Measurements from ENCODE around the gene NMT2.
"Not testable (repeated sequence)": the region's sequence is repeated elsewhere in the genome, so short reads cannot be mapped to it uniquely, and the experiment has no call there.

Gene NMT2

GRCh38 chr10:15168291-15168785, at the start of gene NMT2:
NMT2 (minus strand) TSS chr10:15168693; CDS start chr10:15168612, 81 bp downstream.
- no peak for DNase-seq

GRCh38 chr10:15216700-15217099, 48.2 kb upstream of the NMT2 start:
- DNase-seq = no peak

GRCh38 chr10:15214237-15214636, 45.7 kb upstream of the NMT2 start:
- no peak for DNase-seq

GRCh38 chr10:15213461-15213861, 45.0 kb upstream of the NMT2 start:
- no peak for DNase-seq

GRCh38 chr10:15211464-15211979, 43.0 kb upstream of the NMT2 start:
- DNase-seq = no peak

- DNase-seq = no peak
These were observed 42.0 kb upstream of the NMT2 start for GRCh38 chr10:15210521-15210920.

- peak; percentile 73 for DNase-seq
These were observed 41.5 kb upstream of the NMT2 start for GRCh38 chr10:15209827-15210509.

GRCh38 chr10:15208221-15208620, 39.7 kb upstream of the NMT2 start:
- DNase-seq = no peak

GRCh38 chr10:15207410-15207809, 38.9 kb upstream of the NMT2 start:
- DNase-seq = not testable (repeated sequence)

- no peak for DNase-seq
These were observed 34.1 kb upstream of the NMT2 start for GRCh38 chr10:15202639-15203038.

- DNase-seq = not testable (repeated sequence)
These were observed 33.8 kb upstream of the NMT2 start for GRCh38 chr10:15202301-15202621.

GRCh38 chr10:15201589-15202300, 33.3 kb upstream of the NMT2 start:
- DNase-seq = no peak

- DNase-seq = no peak
These were observed 32.1 kb upstream of the NMT2 start for GRCh38 chr10:15200626-15201025.

GRCh38 chr10:15197911-15198310, 29.4 kb upstream of the NMT2 start:
- no peak for DNase-seq

- DNase-seq = no peak
These were observed 28.8 kb upstream of the NMT2 start for GRCh38 chr10:15197276-15197675.

GRCh38 chr10:15196021-15196834, 27.7 kb upstream of the NMT2 start:
- no peak for DNase-seq

GRCh38 chr10:15189133-15189885, 20.8 kb upstream of the NMT2 start:
- no peak for DNase-seq

GRCh38 chr10:15188603-15189002, 20.1 kb upstream of the NMT2 start:
- no peak for DNase-seq

- DNase-seq = no peak
These were observed 15.4 kb upstream of the NMT2 start for GRCh38 chr10:15183689-15184481.

GRCh38 chr10:15182540-15183207, 14.2 kb upstream of the NMT2 start:
- no peak for DNase-seq

GRCh38 chr10:15181576-15182156, 13.2 kb upstream of the NMT2 start:
- DNase-seq = no peak

All from left hindlimb (tissue), 1 donor.